GM18858 (cell line): ENCODE measurements around the gene MDC1.
"Not testable (repeated sequence)": the region's sequence is repeated elsewhere in the genome, so short reads cannot be mapped to it uniquely, and the experiment has no call there.

ENCODE experiments used
- ATAC-seq: cut with Tn5 transposase; IDR thresholded peaks from one replicate; pipeline ENCODE4 v1.9.1; 2021; ENCODE audit not compliant: unreplicated experiment

MDC1 gene

DNA sequence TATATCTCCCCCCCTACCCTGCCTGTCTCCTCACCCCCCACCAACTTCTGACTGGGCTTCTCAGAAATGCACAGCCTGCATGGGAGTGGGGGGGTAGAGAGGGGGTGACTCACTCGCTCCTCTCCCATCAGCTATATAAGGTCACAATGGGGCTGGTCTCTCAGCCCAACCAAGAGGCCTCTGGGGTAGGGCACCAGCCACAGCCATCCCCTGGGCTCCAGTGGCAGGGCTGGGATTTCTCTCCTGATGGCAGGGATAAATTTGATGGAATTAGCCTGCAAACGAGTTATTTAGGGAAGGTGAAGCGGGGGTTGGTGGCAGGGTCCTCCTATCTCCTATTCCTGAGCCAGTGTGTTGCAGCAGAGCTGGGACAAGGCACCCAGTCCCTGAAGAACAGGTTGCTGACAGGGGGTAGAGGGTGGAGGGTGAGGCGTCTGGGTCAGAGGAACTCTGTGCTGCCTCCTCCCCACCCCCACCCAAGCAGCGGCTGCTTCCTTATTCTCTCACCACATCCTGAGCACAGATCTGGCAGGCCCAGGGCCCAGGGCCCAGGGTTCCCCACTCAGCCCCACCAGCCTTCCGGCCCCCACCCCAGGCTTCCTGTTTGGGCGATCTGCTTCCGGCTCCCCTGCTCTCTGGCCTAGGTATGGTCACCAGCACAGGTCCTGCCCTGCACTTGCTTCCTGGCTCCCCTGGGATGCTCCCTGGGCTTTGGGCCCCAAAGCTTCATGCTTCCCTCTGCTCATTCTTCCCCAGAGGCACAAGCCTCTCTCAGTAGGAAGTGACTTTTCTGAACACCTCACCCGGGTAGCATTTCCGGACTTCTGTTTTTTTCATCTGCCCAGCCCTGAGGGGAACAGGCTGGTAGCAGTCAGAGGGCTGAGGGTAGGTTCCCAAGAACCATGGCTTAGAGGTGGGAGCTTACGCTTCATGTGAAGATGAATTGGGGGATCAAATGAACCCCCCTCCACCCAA, 34.7 kb downstream of the MDC1 start:
- ATAC-seq = no peak

DNA sequence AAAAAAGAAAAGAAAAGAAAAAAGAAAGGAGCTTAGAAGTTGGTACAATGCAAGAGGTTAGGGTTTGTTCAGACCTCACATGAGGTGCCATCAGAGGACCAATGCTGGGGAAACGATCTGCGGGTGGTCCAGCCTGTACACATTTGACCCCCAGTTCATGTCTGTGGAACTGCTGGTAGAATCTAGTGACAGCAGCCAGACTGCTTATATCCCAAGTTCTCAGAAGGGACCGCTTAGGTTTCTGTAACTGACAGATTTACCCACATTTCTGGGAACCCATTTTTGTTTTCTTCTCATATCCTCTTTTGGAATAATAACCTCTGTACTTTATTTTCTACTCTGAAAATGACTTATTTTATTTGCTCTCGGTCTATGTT, 35.3 kb downstream of the MDC1 start:
- ATAC-seq = no peak

DNA sequence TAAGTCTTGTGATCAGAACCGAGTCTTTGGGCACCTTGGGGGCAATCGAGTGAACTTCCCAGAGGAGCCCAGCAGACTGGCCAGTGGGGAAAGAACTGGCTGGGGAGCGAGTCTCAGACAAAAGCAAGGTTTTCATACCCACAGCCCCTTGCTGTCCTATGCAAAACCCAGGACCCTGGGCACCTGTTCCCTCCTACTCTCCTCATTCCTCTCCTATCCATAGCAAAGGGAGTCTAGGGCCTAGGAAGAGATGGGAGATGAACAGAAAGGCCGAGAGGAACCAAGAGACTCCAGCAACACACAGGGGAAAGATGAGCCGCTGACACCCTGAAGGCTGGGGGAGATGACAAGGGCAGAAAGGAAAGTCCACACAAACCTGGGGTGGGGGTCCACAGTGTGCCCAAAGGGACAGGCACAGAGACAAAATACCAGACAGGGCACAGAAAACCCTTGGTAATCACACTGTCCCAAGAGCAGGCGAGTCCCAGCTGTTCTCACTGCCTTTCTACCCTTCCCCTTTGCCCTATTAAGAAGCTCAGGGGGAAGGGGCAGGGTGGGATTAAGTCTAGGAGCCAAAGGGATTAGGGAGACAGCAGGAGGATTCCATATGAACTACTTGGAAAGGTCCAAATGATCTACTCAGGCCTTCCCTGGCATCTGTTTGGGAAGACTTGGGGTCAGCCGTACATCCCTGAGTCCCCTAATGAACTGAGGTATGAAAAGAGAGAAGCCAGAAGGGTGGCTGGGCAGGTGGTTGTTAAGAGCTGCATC, 37.1 kb downstream of the MDC1 start:
- ATAC-seq = no peak

DNA sequence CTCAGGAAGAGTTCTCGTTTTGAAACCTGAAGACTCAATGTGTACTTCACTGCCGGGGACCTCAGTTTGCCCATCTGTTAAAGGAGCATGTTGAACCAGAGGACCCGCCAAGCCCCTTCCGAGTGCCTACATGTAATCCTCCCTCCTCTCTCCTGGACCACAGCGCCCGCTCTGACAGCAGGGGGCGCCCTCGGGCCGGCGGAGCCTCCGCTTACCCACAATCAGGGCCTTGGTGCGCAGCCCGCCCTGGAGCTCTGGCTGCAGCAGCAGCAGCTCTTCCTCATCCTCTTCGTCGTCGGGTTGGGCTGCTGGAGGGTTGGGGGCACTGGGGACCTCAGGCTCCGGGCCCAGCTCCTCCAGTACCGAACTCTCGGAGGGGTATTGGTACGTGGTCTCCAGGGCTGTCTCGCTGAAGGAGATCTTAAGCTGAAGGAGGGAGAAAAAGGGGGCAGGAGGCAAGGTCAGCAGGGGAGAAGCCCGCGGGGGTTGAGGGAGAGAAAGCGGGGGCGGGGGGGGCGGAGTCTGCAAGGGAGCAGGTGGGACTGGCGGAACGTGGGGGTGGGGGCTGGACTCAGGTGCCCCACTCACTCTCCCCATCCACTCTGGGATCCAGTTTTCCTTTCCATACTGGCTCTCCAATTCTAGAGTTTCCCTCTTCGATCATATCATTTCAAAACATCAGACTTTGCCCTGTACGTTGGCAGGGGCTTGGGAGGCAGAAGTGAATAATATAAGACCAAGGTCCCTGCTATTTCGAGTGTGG, 37.9 kb downstream of the MDC1 start:
- no peak for ATAC-seq

DNA sequence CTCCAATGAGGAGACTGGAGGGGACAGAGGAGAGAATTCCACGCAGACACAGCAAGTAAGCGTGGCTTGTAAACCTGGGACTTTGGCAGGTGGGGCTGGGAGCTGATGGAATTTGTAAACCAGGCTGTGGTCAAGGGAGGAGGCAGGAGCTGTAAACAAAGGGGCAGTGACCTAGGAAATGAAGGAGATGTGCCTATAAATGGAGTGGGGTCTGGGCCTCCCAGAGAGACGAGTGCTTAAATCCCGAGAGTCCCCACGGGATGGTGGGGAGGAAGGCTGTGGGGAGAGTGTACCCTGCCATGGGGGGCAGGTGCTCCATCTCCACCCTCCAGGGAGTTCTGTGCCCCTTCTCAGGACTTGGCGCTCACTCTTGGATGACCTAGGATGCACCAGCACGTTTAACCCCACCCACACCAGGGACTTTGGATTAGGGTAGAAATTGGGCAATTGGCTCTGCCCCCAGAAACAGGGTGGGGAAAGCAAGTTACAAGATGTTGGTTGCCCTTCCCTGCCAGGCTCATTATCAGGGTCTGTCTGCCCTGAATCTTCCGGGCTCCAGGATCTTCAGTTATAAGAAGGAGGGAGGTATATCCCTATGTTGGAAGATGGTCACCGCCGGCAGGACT, 40.3 kb downstream of the MDC1 start:
- ATAC-seq = no peak

DNA sequence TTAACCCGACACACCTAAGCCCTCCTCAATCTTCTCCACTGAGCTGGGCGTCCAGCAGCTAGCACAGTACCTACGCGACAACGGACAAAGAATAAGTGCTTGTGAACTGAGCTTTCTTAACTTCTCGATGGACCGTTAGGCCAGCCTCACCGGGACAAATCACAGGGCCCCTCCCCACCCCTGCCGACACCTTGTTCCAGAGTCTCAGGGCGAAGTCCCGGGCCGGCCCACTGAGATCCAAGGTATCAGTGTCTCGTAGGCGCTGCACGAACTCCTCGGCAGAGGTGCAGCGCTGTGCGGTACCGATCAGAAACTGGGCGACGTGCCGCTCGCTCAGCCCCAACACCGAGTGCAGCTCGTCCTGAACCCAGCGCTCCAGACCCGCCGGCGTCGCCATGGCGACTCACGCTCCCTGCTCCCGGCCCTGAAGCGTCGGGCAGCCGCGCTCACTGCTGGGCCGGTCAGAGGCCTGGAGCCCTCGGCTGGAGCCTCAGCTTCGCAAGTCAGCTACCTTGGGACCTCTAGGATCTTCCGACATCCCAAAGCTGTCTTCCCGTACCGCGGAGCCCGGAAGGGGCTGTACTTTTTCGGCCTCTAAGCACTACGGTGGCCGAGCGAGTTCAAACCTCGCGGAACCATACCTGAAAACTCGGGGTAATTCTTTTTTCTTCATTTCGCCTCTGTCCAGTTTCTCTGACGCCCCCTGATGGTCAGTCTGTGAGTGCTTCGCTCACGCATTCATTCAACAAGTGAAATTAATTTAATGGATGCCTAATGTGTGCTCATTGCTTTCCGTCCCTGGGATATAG, 44.4 kb downstream of the MDC1 start, which contains the start of gene DHX16:
Gene DHX16 (minus strand): TSS at position 562 of the 809 bp plus-strand sequence. CDS start 165 bp downstream, at position 397.
- no peak for ATAC-seq

DNA sequence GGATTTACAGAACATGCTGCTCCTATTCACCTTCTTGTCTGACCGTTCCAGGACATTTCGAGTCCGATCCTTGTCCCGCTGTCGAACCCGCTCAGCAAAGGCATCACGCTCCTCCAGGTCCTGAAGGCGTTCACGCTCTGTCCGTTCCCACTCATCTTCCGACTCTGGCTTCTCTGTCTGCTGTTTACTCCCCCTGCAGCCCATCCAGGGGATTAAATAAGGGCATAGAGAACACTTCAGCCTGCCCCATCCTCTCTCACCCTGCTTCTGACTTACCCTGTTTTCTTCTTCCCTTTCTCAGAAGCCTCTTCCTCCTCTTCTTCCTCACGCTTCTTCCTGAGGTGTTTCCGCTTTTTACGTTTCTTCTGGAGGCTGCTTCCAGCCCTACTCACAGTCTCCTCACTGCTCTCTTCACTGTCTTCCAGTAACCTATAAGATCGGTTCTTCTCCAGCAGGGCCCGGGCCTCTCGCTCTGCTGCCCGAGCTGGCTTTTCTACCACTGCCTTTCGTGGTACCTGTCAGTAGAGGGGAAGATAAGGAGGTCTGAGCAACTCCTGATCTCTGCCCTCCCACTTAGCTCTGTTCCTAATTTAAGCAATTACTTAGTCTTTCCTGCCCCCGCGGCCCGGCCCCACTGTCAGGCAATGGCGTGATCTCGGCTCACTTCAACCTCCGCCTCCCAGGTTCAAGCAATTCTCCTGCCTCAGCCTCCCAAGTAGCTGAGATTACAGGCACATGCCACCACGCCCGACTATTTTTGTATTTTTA, 46.1 kb downstream of the MDC1 start:
- no peak for ATAC-seq

DNA sequence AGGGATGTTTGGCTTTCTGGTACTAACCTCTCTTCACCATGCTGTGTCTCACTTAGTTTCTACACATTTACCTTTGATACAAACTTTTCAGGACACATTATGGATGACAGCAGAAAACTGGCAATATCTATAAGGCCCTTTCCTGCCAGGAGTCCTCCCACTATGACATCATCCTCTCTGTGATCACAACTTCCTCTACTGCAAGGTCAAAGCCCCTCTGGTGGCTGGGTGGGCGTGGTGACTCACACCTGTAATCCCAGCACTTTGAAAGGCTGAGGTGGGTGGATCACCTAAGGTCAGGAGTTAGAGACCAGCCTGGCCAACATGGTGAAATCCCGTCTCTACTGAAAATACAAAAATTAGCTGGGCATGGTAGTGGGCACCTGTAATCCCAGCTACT, 50.8 kb downstream of the MDC1 start:
- ATAC-seq = not testable (repeated sequence)

DNA sequence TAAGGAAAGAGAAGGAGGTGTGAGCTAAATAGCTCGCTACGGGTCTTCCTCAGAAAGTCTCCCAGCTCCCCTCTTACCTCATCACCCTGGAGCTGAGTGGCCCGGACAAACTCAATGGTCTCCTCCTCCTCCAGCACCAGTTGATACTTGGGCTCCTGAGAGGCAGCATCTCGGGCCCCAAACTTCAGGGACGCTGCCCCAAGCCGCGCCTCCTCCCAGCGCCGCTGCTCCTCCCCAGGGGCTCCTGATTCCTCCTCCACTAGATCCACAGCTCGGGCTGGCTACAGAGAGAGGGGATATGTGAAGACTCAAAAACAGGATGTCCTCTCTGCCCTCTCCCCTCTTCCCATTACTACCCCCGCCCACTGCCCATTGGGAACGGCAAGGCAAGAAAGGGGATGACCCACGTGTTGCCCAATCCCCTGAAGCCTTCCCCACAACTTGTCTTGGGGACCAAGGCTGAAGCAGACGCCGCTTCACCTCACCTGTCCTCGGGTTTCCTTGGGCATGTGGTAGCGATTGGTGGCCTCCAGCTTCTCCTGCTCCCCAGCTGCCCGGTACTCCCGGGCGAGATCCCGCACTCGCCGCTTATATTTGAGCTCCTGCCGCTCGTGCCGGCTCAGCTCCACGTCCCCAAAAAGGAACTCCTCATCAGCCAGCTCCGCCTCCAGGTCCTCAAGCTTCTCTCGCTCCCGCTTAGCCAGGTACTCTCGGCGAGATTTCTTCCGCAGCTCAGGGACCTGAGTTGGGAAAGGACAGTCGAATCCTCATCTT, 51.9 kb downstream of the MDC1 start:
- ATAC-seq = no peak

DNA sequence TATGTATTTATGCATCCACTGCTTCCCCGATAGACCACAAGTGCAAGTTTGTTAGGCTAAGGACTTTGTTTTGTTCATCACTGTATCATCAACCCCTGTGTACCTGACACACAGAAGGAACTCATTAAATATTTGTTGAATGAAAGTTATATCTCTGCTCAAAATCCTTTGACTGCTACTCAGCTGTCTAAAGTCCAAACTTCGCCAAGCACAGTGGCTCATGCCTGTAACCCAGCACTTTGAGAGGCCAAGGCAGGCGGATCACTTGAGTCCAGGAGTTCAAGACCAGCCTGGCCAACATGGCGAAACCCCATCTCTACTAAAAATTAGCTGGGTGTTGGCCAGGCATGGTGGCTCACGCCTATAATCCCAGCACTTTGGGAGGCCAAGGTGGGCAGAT, 59.2 kb downstream of the MDC1 start:
- not testable (repeated sequence) for ATAC-seq

DNA sequence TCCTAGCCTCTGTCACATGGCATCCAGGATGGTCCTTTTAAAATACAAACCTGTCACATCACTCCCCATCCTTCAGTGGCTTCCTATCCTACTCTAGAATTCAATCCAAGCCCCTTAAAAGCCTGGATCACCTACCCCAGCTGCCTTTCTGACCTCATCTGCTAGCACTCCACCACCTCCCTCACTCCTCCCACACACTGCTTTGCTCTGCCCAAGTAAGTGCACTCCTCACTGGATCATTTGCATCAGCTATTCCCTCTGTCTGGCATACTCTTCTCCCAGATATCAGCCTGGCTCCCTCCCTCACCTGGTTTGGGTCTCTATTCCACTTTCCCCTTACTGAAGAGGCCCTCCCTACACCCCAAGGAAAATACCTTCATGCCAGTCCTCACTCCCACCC, 59.6 kb downstream of the MDC1 start:
- no peak for ATAC-seq

DNA sequence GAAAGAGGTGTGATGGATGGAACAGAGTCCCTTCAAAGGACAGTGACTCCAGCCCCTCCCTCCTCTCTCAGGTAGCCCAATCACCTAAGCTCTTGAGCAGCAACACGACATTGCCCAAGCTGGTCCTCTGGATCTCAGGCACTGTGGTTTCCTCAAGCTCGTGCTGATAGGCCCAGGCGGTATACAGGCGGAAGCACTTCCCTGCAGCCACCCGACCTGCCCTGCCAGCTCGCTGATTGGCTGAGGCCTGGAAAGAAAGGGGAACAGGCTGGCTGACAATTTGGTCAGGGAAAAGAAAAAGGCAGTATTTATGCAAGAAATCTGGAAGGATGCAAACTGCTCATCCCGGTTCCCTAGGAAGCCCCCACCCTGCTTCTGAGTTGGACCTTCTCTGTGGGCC, 60.6 kb downstream of the MDC1 start:
- no peak for ATAC-seq

DNA sequence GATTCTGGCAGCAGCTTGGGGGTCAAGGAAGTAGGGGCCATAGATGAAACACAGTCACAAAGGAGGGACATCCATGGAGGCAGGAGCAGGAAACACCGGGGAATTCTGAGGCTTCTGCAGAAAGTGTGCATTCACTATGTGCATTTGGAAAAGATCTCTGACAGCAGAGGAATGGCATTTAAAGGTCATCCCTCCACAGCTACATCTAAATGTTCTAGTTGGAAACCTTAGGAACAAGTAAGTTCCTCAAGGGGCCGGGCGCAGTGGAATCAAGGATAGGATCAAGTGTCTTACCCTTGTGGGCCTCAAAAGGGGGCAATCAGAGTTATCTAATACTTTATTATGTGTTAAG, 61.4 kb downstream of the MDC1 start:
- ATAC-seq = no peak

DNA sequence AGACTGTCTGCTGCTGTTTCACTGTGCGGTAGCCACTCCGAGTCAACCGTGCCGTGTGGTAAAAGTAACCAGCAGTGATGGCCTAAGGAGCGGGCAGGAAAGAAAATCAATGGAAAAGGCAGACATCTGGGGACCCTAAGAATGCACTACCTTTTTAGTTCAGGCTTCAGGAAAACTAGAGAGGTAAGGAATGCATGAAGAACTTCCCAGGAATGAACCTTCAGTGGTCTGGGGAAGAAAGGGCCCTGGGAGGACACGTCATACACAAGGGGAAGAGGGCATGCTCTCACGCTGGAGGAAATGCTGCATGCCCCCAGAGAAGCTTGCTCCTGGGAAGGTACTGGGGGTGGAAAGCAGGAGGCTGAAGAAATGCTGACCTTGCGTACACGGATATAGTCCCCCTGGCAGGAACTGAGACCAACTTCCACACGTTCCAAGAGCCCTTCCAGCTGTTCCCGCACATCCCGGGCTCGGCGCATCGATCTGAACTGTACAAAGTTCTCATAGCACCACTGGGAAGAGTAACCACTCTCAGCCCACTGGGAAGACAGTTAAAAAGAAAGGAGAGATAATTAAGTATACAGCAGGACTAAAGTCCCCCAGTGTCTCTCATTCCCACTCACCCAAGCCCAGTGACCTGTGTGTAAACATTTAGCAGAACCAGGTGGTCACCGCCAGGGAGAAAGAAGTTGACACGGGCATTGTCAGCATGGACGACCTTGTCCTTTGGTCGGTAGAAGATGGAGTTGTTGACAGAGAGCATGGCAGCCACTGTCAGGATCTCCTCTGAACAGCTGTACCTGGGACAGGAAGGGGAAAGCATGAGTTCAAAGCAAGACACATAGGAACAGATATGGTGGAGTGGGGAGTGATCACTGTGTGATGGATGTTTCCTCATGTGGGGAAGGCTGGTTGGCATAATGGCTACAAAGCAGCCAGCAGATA, 62.0 kb downstream of the MDC1 start:
- no peak for ATAC-seq

DNA sequence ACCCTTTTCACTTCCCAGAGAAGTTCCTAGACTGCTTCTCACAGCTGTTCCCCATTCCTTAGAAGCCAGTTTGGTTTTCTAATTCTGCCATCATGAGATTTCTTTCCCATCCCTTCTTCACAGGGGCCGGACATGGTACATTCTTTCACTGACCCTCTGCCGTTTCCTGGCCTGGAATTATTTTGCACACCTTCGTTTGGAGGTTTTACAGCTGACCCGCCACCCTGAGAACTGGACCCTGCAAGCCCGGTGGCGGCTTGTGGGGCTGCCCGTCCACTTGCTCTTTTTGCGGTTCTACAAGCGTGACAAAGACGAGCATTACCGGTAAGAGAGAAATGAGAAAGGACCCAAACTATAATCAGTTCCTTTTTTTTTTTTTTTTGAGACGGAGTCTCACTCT, 65.9 kb downstream of the MDC1 start:
- no peak for ATAC-seq
